HepG2 (cell line): ENCODE measurements around the gene EIF2AK2. TPM values are rescaled to one million over a fixed set of nuclear protein-coding genes. Genes with fewer than 3 reads are reported as not detected.
A peak's percentile ranks its signal among the peaks of the same experiment; 100 is the strongest.

Experiments
- ATAC-seq: fragments of 200-7000 bp; cut with Tn5 transposase; 3 replicates; pipeline ENCODE4 v1.9.1; 2020; ENCODE audit warnings: mild to moderate bottlenecking, moderate library complexity
- BruUV-seq: library from RNA; stranded (reverse); fragments of 400-500 nt; replicated peaks from 2 replicates; lab custom pipeline; 2021; lab: Mats Ljungman, UMichigan
- CTCF ChIA-PET: fragments of 300-600 bp; formaldehyde crosslinking; extraction: SDS; loops from one replicate; lab custom pipeline; 2021; ENCODE audit warnings: low total read pairs, inconsistent platforms, low intra/inter-chr PET ratio; lab: Yijun Ruan, JAX
- POLR2A ChIA-PET: fragments of 350-600 bp; sonication (Branson Sonifier 250); formaldehyde crosslinking; loops from one replicate; lab custom pipeline; 2020; ENCODE audit warnings: antibody characterized with exemption, inconsistent platforms; lab: Yijun Ruan, JAX
- DNase-seq: peaks from one replicate; pipeline ENCODE4 v3.0.0-alpha.2; 2015; ENCODE audit warnings: low spot score
- FAIRE-seq: peaks from 3 replicates; lab custom pipeline; 2011; peaks lifted over from hg19 to GRCh38; lab: Jason Lieb, UNC
- H2AFZ ChIP-seq: one replicate; pipeline ENCODE4 v1.6.1; 2011; ENCODE audit warnings: low read length, inconsistent platforms
- H3K27ac ChIP-seq: fragments of 300-600 bp; 3 replicates; pipeline ENCODE4 v1.8.0; 2011; ENCODE audit warnings: mixed run types, mild to moderate bottlenecking, mixed read lengths, low read length, inconsistent platforms; ENCODE audit not compliant: insufficient read depth; ENCODE audit errors: extremely low read length
- H3K27me3 ChIP-seq, 2 experiments: fragments of 200-600 bp in 1 of 2; 2 replicates in 1 of 2; 3 replicates in 1 of 2; pipeline versions ENCODE4 v1.6.0 to v1.8.0; 2011; ENCODE audit warnings: low read length in 2 of 2, mild to moderate bottlenecking in 2 of 2, moderate library complexity in 2 of 2, inconsistent platforms in 1 of 2; ENCODE audit not compliant: insufficient read depth in 2 of 2, control insufficient read depth in 1 of 2
- H3K36me3 ChIP-seq, 2 experiments: fragments of 200-600 bp in 1 of 2; replicated peaks in 1 of 2; 2 replicates in 1 of 2; 3 replicates in 1 of 2; pipeline versions ENCODE4 v1.5.1 to v1.8.0; 2011; ENCODE audit warnings: low read length in 2 of 2, inconsistent platforms in 1 of 2; ENCODE audit not compliant: insufficient read depth in 2 of 2, control insufficient read depth in 1 of 2
- H3K4me1 ChIP-seq: 2 replicates; pipeline ENCODE4 v1.5.1; 2012; ENCODE audit warnings: low read length, inconsistent platforms; ENCODE audit not compliant: insufficient read depth
- H3K4me2 ChIP-seq: 2 replicates; pipeline ENCODE4 v1.6.0; 2011; ENCODE audit warnings: low read depth, low read length, inconsistent platforms
- H3K4me3 ChIP-seq, 3 experiments: fragments of 200-600 bp in 1 of 3; sonication (generic), shearing (Covaris generic) in 1 of 3; replicated peaks in 1 of 3; 2 replicates each; pipeline ENCODE4 v1.5.1; 2011 to 2016; ENCODE audit warnings: low read length in 3 of 3, inconsistent platforms in 2 of 3, low read depth in 2 of 3, mild to moderate bottlenecking in 2 of 3, control low read depth in 1 of 3, mixed read lengths in 1 of 3; ENCODE audit not compliant: insufficient read depth in 1 of 3
- H3K79me2 ChIP-seq: one replicate; pipeline ENCODE4 v1.6.1; 2011; ENCODE audit warnings: low read length, inconsistent platforms; ENCODE audit not compliant: insufficient read depth
- H3K9ac ChIP-seq: 2 replicates; pipeline ENCODE4 v1.6.0; 2011; ENCODE audit warnings: mild to moderate bottlenecking, low read depth, low read length, inconsistent platforms; ENCODE audit not compliant: insufficient read depth
- H3K9me3 ChIP-seq: 2 replicates; pipeline ENCODE4 v1.5.1; 2012; ENCODE audit warnings: mild to moderate bottlenecking, low read length
- H4K20me1 ChIP-seq: 2 replicates; pipeline ENCODE4 v1.6.0; 2011; ENCODE audit warnings: inconsistent platforms, mild to moderate bottlenecking, low read length, moderate library complexity; ENCODE audit not compliant: insufficient read depth
- GATA4 ChIP-seq: sonication (generic); IDR thresholded peaks from 2 replicates; pipeline ENCODE4 v1.6.1; 2016; ENCODE audit warnings: antibody characterized with exemption, low read depth, borderline replicate concordance
- SNAPC2 ChIP-seq: sonication (generic); formaldehyde crosslinking; IDR thresholded peaks from 2 replicates; pipeline ENCODE4 v1.8.1; 2022; ENCODE audit warnings: mild to moderate bottlenecking, missing genetic modification reagents
- SRSF1 ChIP-seq: fragments of 200-400 bp; formaldehyde crosslinking; optimal IDR thresholded peaks from 2 replicates; pipeline ENCODE3; 2017; ENCODE audit warnings: mild to moderate bottlenecking, low read depth, low read length, moderate library complexity
- ZNF121 ChIP-seq: sonication (generic); formaldehyde crosslinking; IDR thresholded peaks from 2 replicates; pipeline ENCODE4 v1.5.0; 2020; ENCODE audit warnings: mild to moderate bottlenecking, missing genetic modification reagents
- WGBS: methylation state at CpG from one replicate; pipeline ENCODE4 v1.1.6; 2017; ENCODE audit warnings: low lambda C conversion rate; 5-methylcytosine and 5-hydroxymethylcytosine counted together
- in situ Hi-C: cut with HindIII; loops from 2 replicates; pipeline ENCODE4 v1.10.0; 2017; ENCODE audit warnings: low pct_unique_long_range_greater_than_20kb; ENCODE audit not compliant: extremely low pct_ligation_motif_present
- intact Hi-C: fragments of 100-400 bp; cut with micrococcal nuclease; formaldehyde crosslinking; loops from one replicate; pipeline ENCODE4 v1.10.0; 2022; ENCODE audit not compliant: unreplicated experiment
- polyA plus RNA-seq, 8 experiments: library from polyadenylated mRNA; depleted of rRNA in 3 of 8; stranded (reverse) in 7 of 8; unstranded in 1 of 8; fragments of >200 nt; fragmentation: Illumina TruSeq in 4 of 8; extraction: Trizol in 4 of 8; gene quantifications; 2 replicates each; pipeline versions ENCODE4 v1.2.1 to v1.2.3, GENCODE V29; 2011 to 2016; ENCODE audit warnings: low read depth in 4 of 8, missing spikeins in 1 of 8, mixed read lengths in 1 of 8; ENCODE audit not compliant: insufficient read depth in 1 of 8
- total RNA-seq, 5 experiments: library from RNA; depleted of rRNA; stranded (reverse); fragments of >200 nt; fragmentation: Illumina TruSeq; extraction: Trizol; gene quantifications; 2 replicates each; pipeline ENCODE4 v1.2.3, GENCODE V29; 2016; ENCODE audit warnings: low read depth in 1 of 5
- TF ChIP-seq, protein P1 (sequence below): sonication (generic); formaldehyde crosslinking; IDR thresholded peaks from 2 replicates; pipeline ENCODE4 v1.5.0; 2020; ENCODE audit warnings: mild to moderate bottlenecking, missing genetic modification reagents
- TF ChIP-seq, protein P2 (sequence below): sonication (generic); formaldehyde crosslinking; IDR thresholded peaks from 2 replicates; pipeline ENCODE4 v1.8.0; 2022; ENCODE audit warnings: missing genetic modification reagents, mild to moderate bottlenecking, moderate library complexity, borderline replicate concordance

Gene EIF2AK2
- total and polyA plus RNA-seq, 2 of the 13 experiments (the other 11 are each of a cell fraction or from before 2014, with no cell fraction given) = 10.2 to 26.1 TPM

GRCh38 chr2:37153224-37153623, 3.6 kb downstream of the EIF2AK2 start:
- DNase-seq (no peak), ATAC-seq (no peak), FAIRE-seq (no peak)
- H3K9ac ChIP-seq = no peak overlapping the region
- 86% methylated on average over 5 of the region's 5 CpGs for WGBS
- no peaks in the 10 kb centered on the region for H4K20me1 ChIP-seq
- no peak overlapping the region for H3K4me3 ChIP-seq
- H3K36me3 ChIP-seq = peaks cover 4 to 16% of the 10 kb centered on the region in 2 experiments; a peak in 3 of 5 replicates
- no peak overlapping the region for H3K27ac ChIP-seq
- no peak for TF ChIP-seq GATA4
- TF ChIP-seq, protein P1, sequence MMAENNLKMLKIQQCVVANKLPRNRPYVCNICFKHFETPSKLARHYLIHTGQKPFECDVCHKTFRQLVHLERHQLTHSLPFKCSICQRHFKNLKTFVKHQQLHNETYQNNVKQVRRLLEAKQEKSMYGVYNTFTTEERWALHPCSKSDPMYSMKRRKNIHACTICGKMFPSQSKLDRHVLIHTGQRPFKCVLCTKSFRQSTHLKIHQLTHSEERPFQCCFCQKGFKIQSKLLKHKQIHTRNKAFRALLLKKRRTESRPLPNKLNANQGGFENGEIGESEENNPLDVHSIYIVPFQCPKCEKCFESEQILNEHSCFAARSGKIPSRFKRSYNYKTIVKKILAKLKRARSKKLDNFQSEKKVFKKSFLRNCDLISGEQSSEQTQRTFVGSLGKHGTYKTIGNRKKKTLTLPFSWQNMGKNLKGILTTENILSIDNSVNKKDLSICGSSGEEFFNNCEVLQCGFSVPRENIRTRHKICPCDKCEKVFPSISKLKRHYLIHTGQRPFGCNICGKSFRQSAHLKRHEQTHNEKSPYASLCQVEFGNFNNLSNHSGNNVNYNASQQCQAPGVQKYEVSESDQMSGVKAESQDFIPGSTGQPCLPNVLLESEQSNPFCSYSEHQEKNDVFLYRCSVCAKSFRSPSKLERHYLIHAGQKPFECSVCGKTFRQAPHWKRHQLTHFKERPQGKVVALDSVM (CRISPR knock-in tag) = peak; percentile 76
- TF ChIP-seq, protein P2, sequence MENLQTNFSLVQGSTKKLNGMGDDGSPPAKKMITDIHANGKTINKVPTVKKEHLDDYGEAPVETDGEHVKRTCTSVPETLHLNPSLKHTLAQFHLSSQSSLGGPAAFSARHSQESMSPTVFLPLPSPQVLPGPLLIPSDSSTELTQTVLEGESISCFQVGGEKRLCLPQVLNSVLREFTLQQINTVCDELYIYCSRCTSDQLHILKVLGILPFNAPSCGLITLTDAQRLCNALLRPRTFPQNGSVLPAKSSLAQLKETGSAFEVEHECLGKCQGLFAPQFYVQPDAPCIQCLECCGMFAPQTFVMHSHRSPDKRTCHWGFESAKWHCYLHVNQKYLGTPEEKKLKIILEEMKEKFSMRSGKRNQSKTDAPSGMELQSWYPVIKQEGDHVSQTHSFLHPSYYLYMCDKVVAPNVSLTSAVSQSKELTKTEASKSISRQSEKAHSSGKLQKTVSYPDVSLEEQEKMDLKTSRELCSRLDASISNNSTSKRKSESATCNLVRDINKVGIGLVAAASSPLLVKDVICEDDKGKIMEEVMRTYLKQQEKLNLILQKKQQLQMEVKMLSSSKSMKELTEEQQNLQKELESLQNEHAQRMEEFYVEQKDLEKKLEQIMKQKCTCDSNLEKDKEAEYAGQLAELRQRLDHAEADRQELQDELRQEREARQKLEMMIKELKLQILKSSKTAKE (CRISPR knock-in tag) = no peak
- no peak for TF ChIP-seq SNAPC2 (CRISPR knock-in tag)
- TF ChIP-seq ZNF121 = peak; percentile 78
- no peak for TF ChIP-seq SRSF1
- peaks cover 60% of the 10 kb centered on the region for H3K4me1 ChIP-seq
- CTCF ChIA-PET = no interaction called here
- no peaks in the 10 kb centered on the region for H3K9me3 ChIP-seq
- no peak overlapping the region for H2AFZ ChIP-seq
- POLR2A ChIA-PET = no interaction called here
- H3K27me3 ChIP-seq = no peaks in the 10 kb centered on the region; a peak in 1 of 5 replicates
- intact Hi-C loops = no loop called here
- no TSS peak for BruUV-seq
- H3K4me2 ChIP-seq = no peak overlapping the region
- in situ Hi-C loops = loop anchor here (25.0 kb wide), 1 partner anchor 734 kb away; no protein-coding TSS in a partner anchor
- H3K79me2 ChIP-seq = peaks cover 63% of the 10 kb centered on the region
